Esophagus muscularis mucosa (tissue), 3 donors: ENCODE results near the gene NUCKS1.

Experiments used
- POLR2A ChIP-seq: fragments of 450-650 bp; IDR thresholded peaks from one replicate; pipeline ENCODE4 v1.6.1; 2017; ENCODE audit warnings: antibody characterized with exemption, moderate library complexity, mild to moderate bottlenecking, low read depth
- POLR2AphosphoS5 ChIP-seq, 2 donors: sonication (generic); formaldehyde crosslinking; IDR thresholded peaks; one replicate each; pipeline ENCODE4 v1.6.1; 2017; ENCODE audit warnings: antibody characterized with exemption in 2 of 2
- TF ChIP-seq, protein P1 (sequence below), 3 experiments: fragments of 200-600 bp in 2 of 3; fragments of 450-650 bp in 1 of 3; sonication (generic) in 2 of 3; IDR thresholded peaks; one replicate each; pipeline ENCODE4 v1.5.1; 2017 to 2019; ENCODE audit warnings: antibody characterized with exemption in 3 of 3, mild to moderate bottlenecking in 2 of 3, moderate library complexity in 1 of 3

DNA sequence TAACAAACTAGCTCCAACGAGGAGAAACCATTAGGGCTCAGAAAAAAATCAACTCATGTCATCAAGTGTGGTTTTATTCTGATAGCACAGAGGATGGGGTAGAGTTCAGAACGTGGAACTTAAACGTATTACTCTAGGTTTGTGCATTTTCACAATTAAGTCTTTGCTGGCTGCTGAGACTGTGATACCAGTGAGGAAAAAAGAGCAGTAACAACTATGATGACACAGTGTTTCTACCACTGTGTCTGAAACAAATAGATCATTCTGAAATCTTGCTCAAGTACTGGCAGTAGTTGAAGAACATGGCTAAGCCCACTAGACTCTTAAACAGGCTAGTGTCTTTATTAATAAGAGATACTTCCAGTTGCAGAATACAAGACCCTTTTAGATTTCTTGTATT is 31.0 kb downstream of the NUCKS1 start:
- TF ChIP-seq POLR2AphosphoS5 (IDR thresholded peaks at IDR 0.05) (no peak), POLR2A (no peak)
- TF ChIP-seq, protein P1, sequence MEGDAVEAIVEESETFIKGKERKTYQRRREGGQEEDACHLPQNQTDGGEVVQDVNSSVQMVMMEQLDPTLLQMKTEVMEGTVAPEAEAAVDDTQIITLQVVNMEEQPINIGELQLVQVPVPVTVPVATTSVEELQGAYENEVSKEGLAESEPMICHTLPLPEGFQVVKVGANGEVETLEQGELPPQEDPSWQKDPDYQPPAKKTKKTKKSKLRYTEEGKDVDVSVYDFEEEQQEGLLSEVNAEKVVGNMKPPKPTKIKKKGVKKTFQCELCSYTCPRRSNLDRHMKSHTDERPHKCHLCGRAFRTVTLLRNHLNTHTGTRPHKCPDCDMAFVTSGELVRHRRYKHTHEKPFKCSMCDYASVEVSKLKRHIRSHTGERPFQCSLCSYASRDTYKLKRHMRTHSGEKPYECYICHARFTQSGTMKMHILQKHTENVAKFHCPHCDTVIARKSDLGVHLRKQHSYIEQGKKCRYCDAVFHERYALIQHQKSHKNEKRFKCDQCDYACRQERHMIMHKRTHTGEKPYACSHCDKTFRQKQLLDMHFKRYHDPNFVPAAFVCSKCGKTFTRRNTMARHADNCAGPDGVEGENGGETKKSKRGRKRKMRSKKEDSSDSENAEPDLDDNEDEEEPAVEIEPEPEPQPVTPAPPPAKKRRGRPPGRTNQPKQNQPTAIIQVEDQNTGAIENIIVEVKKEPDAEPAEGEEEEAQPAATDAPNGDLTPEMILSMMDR (IDR thresholded peaks at IDR 0.05): no peak
